OCI-LY7 (cell line): ENCODE measurements around the gene SORD.

ENCODE experiments used
- CTCF ChIP-seq: fragments of 200-600 bp; sonication (generic); conservative IDR thresholded peaks from 2 replicates; pipeline ENCODE4 v1.5.1; 2014; ENCODE audit warnings: mild to moderate bottlenecking, antibody characterized with exemption, low read length, moderate library complexity, mixed read lengths
- EZH2phosphoT487 ChIP-seq: fragments of 200-600 bp; sonication (generic); IDR thresholded peaks from 2 replicates; pipeline ENCODE4 v1.6.1; 2018; ENCODE audit warnings: low read depth, borderline replicate concordance, mild to moderate bottlenecking, mixed run types, antibody characterized with exemption, low read length, moderate library complexity, mixed read lengths

GRCh38 chr15:45048794-45049631, 26.0 kb downstream of the SORD start:
- TF ChIP-seq CTCF (no peak), EZH2phosphoT487 (no peak)
